NCI-H146 treated with DMSO at 0.1 percent for 48 hours (cell line): Measurements from ENCODE around the gene SORL1.
"Not testable (repeated sequence)": the region's sequence is repeated elsewhere in the genome, so short reads cannot be mapped to it uniquely, and the experiment has no call there.

Experiments
- DNase-seq: peaks from one replicate; lab custom pipeline; 2025; ENCODE audit not compliant: unreplicated experiment; lab: John Stamatoyannopoulos, UW

Gene SORL1

GRCh38 chr11:121474680-121475079, 22.6 kb downstream of the SORL1 start:
- no peak for DNase-seq

GRCh38 chr11:121476379-121477032, 24.4 kb downstream of the SORL1 start:
- peak; percentile 85 for DNase-seq

GRCh38 chr11:121478226-121478894, 26.2 kb downstream of the SORL1 start:
- no peak for DNase-seq

GRCh38 chr11:121478895-121479697, 27.0 kb downstream of the SORL1 start:
- no peak for DNase-seq

GRCh38 chr11:121479698-121480238, 27.7 kb downstream of the SORL1 start:
- DNase-seq, result no peak

GRCh38 chr11:121481484-121482230, 29.5 kb downstream of the SORL1 start:
- DNase-seq, result not testable (repeated sequence)

GRCh38 chr11:121482231-121483129, 30.4 kb downstream of the SORL1 start:
- DNase-seq, result no peak

- DNase-seq, result no peak
Measured at GRCh38 chr11:121483805-121484480, 31.8 kb downstream of the SORL1 start.

- no peak for DNase-seq
Measured at GRCh38 chr11:121485216-121485615, 33.1 kb downstream of the SORL1 start.

- DNase-seq, result no peak
Measured at GRCh38 chr11:121486054-121486453, 33.9 kb downstream of the SORL1 start.

- no peak for DNase-seq
Measured at GRCh38 chr11:121487191-121487590, 35.1 kb downstream of the SORL1 start.

- DNase-seq, result no peak
Measured at GRCh38 chr11:121488170-121488569, 36.1 kb downstream of the SORL1 start.

- DNase-seq, result no peak
Measured at GRCh38 chr11:121488641-121489040, 36.5 kb downstream of the SORL1 start.

- no peak for DNase-seq
Measured at GRCh38 chr11:121489823-121490222, 37.7 kb downstream of the SORL1 start.

- no peak for DNase-seq
Measured at GRCh38 chr11:121494355-121495099, 42.4 kb downstream of the SORL1 start.

- no peak for DNase-seq
Measured at GRCh38 chr11:121497176-121497998, 45.3 kb downstream of the SORL1 start.

GRCh38 chr11:121499405-121499804, 47.3 kb downstream of the SORL1 start:
- no peak for DNase-seq

- no peak for DNase-seq
Measured at GRCh38 chr11:121500275-121500674, 48.2 kb downstream of the SORL1 start.
